Measurements from ENCODE around the gene SEC16A. TPM values are rescaled to one million over a fixed set of nuclear protein-coding genes. Genes with fewer than 3 reads are reported as not detected.

SEC16A gene
- total RNA-seq, 2 donors from 2014 or later: 32.6 to 41.6 TPM

GRCh38 chr9:136482046-136482792, 621 bp downstream of the SEC16A start:
- no peaks in the 10 kb centered on the region for H3K27me3 ChIP-seq
- DNase-seq (ENCODE audit: low spot score): no peak
- H3K4me3 ChIP-seq: peak overlapping the region; percentile 97 to 99
- no peak for TF ChIP-seq CTCF (IDR thresholded peaks at IDR 0.05)
- peaks cover 0 to 25% of the 10 kb centered on the region in 2 donors for H3K4me1 ChIP-seq
- H3K9me3 ChIP-seq: no peaks in the 10 kb centered on the region
- H3K27ac ChIP-seq: peak overlapping the region; percentile 99
- H3K36me3 ChIP-seq: peaks cover 3% of the 10 kb centered on the region

GRCh38 chr9:136481558-136481957, 1.3 kb downstream of the SEC16A start:
- no peaks in the 10 kb centered on the region for H3K27me3 ChIP-seq

GRCh38 chr9:136476369-136477150, 6.3 kb downstream of the SEC16A start:
- Histone ChIP-seq H3K36me3 (peaks cover 54% of the 10 kb centered on the region), H3K4me3 (no peak overlapping the region), H3K27ac (no peak overlapping the region), H3K4me1 (peaks cover 0 to 5% of the 10 kb centered on the region in 2 donors), H3K9me3 (no peaks in the 10 kb centered on the region), H3K27me3 (no peaks in the 10 kb centered on the region)
- no peak for TF ChIP-seq CTCF (IDR thresholded peaks at IDR 0.05)
- DNase-seq (ENCODE audit: low spot score): no peak

More at GRCh38 chr9:136481558-136481957, 1.3 kb downstream of the SEC16A start:
- Histone ChIP-seq H3K4me1 (peaks cover 0 to 25% of the 10 kb centered on the region in 2 donors), H3K27ac (no peak overlapping the region), H3K4me3 (peak overlapping the region; percentile 97 to 99), H3K9me3 (no peaks in the 10 kb centered on the region), H3K36me3 (peaks cover 10% of the 10 kb centered on the region)
- TF ChIP-seq CTCF (IDR thresholded peaks at IDR 0.05): no peak
- DNase-seq (ENCODE audit: low spot score): no peak

- DNase-seq (ENCODE audit: low spot score): no peak
- no peak for TF ChIP-seq CTCF (IDR thresholded peaks at IDR 0.05)
- Histone ChIP-seq H3K36me3 (peaks cover 67% of the 10 kb centered on the region), H3K27me3 (no peaks in the 10 kb centered on the region), H3K4me3 (no peak overlapping the region), H3K4me1 (no peaks in the 10 kb centered on the region), H3K27ac (no peak overlapping the region), H3K9me3 (no peaks in the 10 kb centered on the region)
Observed at GRCh38 chr9:136474974-136475865, 7.6 kb downstream of the SEC16A start.

- Histone ChIP-seq H3K4me3 (no peak overlapping the region), H3K27me3 (no peaks in the 10 kb centered on the region), H3K36me3 (peaks cover 78% of the 10 kb centered on the region), H3K4me1 (no peaks in the 10 kb centered on the region), H3K27ac (no peak overlapping the region), H3K9me3 (no peaks in the 10 kb centered on the region)
- TF ChIP-seq CTCF (IDR thresholded peaks at IDR 0.05): no peak
- no peak for DNase-seq (ENCODE audit: low spot score)
Observed at GRCh38 chr9:136474021-136474640, 8.7 kb downstream of the SEC16A start.
